ENCODE measurements around the gene KSR2.
A peak's percentile ranks its signal among the peaks of the same experiment; 100 is the strongest.
"Not testable (repeated sequence)": the region's sequence is repeated elsewhere in the genome, so short reads cannot be mapped to it uniquely, and the experiment has no call there.

Gene KSR2

DNA sequence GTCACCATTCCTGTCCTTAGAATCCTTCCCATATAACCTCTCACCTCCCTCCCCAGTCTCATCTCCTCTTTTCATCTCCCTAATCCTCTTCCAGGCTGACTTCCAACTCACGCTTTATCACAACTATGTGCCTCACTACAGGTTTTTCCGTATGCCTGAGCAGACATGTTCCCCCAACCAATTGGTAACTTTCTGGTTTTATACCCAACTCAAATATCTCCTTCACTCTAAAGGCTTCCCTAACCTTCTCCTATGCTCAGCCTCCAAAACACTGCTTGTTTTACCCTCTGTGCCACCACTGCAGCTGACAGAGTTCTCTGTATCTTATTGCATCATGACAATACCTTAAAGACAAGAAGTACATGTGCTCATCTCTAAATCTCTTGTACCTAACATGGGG is 139.7 kb downstream of the KSR2 start:
- DNase-seq (ENCODE audit: low spot score) (no peak), FAIRE-seq (no peak)

DNA sequence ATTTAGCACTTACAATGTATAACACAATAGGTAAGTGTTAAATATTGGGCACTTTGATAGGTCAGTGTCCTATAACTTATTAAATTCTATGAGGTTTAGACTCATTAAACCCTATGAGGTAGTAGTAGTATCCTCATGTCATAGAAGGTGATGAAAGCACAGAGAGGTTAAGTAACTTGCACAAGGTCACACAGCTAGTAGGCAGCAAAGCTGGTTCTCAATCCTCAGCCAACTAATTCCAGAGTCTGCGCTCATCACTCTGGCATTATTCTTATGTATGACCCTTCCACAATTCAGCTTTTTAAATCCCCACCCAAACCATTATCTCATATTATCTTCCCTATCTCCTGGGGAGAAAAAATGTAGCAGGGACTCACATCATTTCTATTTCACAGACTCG is 141.1 kb downstream of the KSR2 start:
- no peak for DNase-seq (ENCODE audit: low spot score)
- FAIRE-seq = peak; percentile 13

DNA sequence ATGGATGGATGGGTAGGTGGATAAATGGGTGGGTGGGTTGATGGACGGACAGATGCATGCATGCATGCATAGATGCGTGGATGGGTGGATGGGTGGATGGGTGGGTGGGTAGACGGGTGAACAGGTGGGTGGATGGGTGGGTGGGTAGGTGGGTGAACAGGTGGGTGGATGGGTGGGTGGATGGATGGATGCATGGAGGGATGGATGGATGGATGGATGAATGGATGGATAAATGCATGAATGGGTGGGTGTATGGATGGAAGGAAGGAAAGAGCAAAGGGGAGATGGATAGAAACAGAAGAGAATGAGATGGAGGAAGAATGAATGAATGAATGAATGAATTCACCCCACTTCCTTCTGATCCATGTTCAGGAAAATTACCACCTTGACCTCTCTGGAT is 143.0 kb downstream of the KSR2 start:
- FAIRE-seq = no peak

DNA sequence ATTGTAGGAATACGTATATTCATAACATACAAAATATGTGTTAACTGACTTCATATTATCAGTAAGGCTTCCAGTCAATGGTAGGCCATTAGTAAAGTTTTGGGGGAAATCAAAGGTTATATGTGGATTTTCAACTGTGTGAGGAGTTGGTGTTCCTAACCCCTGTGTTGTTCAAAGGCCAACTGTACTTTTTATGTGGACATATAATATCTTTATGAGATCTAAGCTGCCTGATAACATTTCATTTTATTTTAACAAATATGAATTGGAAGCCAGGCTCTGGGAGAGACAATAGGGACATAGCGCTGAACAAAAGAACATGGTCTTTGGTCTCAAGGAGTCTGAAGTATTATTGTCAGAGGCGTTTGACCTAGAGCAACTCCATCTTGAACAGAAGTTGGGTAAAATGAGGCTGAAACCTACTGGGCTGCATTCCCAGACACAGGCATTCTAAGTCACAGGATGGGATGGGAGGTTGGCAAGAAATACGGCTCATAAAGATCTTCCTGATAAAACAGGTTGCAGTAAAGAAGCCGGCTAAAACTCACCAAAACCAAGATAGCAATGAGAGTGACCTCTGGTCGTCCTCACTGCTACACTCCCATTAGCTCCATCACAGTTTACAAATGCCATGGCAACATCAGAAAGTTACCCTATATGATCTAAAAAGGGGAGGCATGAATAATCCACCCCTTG is 147.2 kb downstream of the KSR2 start:
- DNase-seq (ENCODE audit: low spot score) (no peak), FAIRE-seq (no peak)

More for the DNA sequence above, 143.0 kb downstream of the KSR2 start:
- no peak for DNase-seq (ENCODE audit: low spot score)

DNA sequence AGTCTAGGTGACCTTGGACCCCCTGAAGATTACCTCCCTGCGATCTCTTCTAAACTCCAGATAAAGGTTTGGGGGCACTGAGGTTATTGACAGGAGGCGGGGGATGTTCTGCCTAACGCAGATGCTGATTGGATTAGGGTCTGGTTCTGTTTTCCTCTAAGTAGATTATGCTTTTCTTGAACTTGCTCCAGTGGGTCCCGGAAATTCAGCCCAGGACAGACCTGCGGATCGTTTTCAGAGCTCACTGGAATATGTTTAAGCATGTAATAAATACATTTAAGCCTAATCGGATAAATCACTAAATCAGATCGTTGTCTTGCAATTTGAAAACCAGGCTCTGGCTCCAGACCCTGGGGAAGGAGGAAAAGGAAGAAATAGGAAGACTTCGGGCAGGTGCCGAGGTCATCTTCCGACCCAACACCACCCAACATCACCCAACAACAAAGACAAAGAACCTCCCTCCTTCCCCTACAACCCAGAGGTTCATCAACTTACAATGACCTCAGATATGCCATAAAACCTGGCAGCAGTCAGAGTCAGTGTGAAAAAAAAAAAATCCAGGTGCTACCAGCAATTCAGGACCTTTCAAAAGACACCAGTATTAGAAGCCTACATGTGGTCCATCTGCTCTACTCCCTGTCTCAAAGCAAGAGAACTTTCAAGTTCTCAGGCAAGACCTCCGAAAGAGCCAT is 148.4 kb downstream of the KSR2 start:
- no peak for DNase-seq (ENCODE audit: low spot score)
- FAIRE-seq = no peak

DNA sequence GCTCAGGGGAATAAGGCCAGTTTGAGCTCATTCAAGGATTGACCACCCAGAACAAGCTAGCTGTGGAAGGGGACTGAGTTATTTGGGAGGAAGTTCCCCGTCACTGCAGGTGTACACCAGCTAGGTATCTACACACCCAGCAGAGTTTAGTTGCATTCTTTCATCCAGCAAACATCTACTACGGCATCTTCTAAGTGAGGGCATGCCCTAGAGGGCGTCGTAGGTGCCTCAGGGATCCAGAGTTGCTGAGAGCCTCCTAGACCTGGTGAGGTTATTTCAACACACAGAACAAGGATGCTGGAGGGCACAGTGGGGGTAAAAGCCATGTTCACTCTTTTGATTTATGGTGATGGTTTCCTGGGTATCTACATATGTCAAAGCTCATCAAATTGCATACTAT is 149.6 kb downstream of the KSR2 start:
- FAIRE-seq = no peak
- DNase-seq (ENCODE audit: low spot score) = no peak

DNA sequence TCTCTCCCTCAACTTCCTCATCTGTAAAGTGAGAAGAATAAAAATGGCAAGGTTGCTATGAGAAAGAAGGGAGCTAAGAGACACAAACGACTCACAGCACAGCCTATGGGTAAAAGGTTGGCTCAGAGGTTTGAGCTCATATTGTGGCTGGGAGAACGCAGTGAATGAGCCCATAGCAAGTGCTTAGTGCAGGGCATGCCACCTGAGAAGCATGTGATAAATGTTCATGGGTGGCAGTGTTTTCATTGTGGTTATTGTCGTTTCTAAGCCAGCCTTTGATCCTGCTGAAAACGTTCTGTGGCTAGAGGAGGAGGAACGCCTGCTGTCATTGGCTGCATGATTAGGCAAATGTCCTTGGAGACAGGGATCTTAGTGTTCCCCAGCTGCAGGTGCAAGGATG is 150.4 kb downstream of the KSR2 start:
- FAIRE-seq = no peak
- no peak for DNase-seq (ENCODE audit: low spot score)

DNA sequence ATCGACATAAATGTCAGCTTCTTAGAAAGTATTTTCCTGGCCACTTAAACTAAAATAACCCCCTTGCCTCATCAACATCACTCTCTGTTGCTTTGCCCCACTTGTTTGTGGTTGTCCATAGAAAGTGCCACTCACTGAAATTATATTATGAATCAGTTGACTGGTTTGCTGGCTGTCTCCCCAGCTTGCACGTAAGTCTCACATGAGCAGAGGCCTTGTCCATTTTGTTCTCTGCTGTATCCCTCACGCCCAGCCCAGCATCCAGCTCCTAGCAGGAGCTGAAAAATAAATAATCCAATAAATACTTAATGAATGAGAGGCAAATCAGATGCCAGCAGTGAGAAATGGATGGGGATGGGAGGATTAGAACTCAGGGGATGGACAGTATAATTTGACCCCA is 159.3 kb downstream of the KSR2 start:
- DNase-seq (ENCODE audit: low spot score) (no peak), FAIRE-seq (no peak)

DNA sequence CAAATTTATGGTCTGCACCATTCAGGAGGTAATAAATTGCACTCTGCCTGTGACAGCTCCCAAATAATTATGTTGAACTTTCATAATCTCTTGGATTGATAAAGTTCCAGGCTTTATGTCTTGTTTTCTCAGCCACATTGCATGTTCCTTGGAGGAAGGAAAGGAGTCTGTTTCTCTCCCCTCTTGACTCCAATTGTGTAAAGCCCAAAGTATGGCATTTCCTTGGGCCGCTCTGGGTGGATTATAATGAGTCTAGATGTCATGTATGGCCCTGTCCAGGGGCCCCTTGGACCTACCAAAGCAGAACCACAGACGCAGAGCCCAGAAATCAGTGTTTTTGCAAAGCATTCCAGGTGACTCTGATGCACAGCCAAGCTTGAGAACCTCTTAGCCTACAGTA is 160.8 kb downstream of the KSR2 start:
- FAIRE-seq (no peak), DNase-seq (ENCODE audit: low spot score) (no peak)

DNA sequence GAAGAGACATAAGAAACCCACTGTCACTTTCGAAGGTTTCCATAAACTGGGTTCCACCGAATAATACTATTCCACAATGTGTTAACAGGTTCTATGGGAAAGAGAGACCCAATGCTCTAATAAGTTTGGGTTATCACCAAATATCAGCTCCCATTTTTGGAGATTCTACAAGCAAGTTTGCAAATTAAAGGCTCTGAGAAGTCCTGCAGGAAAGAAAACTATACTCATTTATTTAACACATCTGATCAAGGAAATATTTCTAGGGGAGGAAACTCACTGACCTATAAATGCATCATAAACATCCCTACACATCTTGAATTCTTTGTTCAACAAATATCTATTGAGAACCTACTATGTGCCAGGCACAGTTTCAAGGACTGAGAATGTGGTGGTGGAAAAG is 161.4 kb downstream of the KSR2 start:
- DNase-seq (ENCODE audit: low spot score) (no peak), FAIRE-seq (no peak)

DNA sequence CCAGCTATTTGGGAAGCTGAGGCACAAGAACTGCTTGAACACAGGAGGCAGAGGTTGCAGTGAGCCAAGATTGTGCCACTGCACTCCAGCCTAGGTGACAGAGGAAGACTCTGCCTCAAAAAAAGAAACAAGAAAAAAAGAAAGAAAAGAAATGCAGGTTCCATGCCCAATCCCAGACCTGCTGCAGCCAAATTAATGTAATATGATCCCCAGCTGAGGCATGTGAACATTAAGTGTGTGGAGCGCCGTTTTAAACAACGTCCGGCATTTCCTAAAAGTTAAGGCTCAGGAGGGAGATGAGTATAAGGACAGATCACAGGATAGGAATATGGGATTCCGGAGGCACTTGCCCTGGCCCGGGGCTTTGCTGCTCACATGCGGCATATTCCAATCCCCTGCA is 162.9 kb downstream of the KSR2 start:
- no peak for DNase-seq (ENCODE audit: low spot score)
- FAIRE-seq = no peak

DNA sequence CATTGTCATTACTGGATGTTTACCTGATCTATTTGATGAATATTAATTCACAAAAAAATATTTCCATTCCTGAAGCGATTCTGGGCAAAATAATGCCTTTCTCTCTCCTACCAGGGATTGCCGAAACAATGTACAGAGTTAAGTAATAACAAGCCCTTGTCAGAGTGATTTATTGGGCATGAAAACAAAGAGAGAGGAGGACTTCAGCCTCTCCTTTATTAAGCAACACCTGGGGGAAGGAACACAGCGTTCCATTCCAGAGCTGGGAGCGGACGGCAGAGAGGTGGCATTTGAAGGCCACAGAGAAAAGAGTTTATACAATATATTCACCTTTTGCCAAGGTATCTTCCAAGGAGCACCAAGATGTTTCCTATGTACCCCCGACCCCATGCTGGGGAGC is 165.8 kb downstream of the KSR2 start:
- DNase-seq (ENCODE audit: low spot score) (no peak), FAIRE-seq (no peak)

DNA sequence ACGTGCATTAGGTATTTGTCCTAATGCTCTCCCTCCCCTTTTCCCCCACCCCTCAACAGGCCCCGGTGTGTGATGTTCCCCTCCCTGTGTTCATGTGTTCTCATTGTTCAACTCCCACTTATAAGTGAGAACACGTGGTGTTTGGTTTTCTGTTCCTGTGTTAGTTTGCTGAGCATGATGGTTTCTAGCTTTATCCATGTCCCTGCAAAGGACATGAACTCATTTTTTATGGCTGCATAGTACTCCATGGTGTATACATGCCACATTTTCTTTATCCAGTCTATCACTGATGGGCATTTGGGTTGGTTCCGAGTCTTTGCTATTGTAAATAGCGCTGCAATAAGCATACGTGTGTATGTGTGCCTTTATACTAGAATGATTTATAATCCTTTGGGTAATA is 168.1 kb downstream of the KSR2 start:
- not testable (repeated sequence) for FAIRE-seq; DNase-seq (ENCODE audit: low spot score)

DNA sequence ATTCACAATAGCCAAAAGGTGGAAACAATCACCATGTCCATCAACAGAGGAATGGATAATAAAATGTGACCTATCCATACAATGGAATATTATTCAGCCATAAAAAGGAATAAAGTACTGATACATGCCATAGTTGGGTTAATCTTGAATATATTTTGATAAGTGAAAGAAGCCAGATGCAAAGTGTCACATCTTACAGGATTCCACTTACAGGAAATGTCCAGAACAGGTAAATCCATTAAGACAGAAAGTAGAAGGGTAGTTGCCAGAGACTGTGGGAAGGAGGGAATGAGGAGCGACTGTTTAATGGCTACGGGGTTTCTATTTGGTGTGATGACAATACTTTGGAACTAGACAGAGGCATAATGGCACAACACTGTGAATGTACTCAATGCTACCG is 171.6 kb downstream of the KSR2 start:
- FAIRE-seq (no peak), DNase-seq (ENCODE audit: low spot score) (no peak)

DNA sequence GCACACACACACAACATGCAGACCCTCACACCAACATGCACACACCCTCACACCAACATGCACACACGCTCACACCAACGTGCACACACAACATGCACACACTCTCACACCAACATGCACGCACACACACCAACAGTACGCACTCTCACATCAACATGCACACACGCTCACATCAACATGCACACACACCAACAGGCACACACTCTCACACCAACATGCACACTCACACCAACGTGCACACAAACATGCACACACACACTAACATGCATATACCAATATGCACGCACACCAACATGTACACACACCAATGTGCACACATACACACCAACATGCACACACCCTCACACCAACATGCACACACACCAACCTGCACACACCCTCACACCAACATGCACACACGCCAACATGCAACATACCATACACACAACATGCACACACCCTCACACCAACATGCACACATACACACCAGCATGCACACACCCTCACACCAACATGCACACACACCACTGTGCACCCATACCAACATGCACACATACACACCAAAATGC is 175.8 kb downstream of the KSR2 start:
- FAIRE-seq (no peak), DNase-seq (ENCODE audit: low spot score) (no peak)

DNA sequence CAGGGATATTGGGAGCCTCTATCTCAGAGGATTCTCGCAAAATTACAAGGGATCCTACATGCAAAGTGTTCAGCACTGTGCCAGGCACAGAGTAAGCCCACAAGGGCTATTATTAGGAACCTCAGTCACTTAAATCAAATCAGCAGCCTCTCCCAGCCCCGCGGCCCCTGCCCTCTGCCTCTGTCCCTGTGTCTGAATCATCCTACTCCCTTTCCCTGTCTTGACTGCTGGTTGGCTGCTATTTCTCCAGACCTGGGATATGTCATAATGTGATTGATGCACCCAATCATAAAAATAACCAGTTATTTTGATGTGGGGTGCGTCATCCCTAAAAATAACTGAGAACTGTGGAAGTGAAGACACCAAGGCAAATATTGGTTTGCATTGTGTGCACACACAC is 176.3 kb downstream of the KSR2 start:
- no peak for FAIRE-seq
- DNase-seq (ENCODE audit: low spot score) = peak; percentile 52

DNA sequence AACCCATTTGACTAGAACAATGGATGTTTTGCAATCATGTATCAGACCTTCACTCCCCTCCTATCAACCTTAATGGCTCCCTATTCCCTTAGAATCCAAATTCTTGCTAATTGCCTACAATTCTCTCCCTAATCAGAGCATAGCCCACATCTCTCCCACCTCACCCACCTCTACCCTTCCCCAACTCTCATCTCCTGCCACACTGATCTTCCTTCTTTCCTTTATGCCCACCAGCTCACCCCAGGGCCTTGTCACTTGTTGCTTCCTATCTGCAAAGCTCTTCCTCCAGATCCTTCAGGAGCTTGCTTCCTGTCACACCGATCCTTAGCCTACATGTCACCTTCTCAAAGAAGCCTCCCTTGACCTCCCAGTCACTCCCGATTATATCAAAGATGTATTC is 177.8 kb downstream of the KSR2 start:
- FAIRE-seq (no peak), DNase-seq (ENCODE audit: low spot score) (no peak)

DNA sequence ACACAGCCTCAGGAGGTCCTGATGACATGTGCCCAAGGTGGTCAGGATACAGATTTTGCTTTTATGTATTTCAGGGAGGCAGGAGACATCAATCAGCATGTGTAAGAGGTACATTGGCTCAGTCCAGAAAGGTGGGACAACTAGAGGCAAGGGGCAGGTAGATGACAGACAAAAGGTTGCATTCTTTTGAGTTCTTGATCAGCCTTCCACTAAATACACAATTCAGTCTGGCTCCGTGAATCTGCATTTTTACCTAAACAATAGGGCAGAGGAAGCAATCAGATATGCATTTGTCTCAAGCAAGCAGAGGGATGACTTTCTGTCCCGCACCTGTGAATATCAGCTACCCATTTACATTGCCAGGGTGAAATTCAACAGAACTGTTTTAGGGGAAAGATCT is 178.6 kb downstream of the KSR2 start:
- FAIRE-seq (no peak), DNase-seq (ENCODE audit: low spot score) (no peak)

DNA sequence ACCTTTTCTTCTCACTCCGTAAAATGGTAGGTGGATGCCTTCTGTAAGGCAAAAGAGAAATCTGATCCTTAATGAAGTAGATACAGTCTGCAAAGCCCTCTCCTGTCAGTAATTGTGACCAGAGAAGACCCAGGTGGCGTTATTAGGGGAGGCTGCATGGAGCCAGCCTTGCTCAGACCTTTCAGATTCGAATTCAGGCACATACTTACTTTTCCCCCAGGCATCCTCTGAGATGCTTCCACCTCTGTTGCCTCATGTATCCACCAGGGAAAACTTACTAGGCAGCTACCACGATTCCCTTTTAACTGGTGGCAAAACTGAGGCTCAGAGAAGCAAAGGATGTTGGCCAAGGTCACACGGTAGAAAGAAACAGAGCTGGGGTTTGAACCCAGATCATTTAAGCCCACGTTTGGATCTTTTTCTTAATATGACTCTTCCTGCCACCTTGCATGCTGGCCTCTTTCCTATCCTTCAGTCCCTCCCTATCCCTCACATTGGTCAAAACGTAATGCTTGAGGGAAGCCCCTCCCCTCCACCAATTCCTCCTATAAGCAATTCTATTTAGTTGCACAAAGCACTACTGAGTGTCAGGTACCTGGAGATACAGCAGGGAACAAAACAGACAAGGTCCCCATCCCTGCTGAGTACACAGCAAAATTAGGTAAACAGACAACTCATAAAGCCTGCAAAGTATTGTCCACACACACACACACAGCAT is 179.4 kb downstream of the KSR2 start:
- FAIRE-seq (no peak), DNase-seq (ENCODE audit: low spot score) (no peak)

DNA sequence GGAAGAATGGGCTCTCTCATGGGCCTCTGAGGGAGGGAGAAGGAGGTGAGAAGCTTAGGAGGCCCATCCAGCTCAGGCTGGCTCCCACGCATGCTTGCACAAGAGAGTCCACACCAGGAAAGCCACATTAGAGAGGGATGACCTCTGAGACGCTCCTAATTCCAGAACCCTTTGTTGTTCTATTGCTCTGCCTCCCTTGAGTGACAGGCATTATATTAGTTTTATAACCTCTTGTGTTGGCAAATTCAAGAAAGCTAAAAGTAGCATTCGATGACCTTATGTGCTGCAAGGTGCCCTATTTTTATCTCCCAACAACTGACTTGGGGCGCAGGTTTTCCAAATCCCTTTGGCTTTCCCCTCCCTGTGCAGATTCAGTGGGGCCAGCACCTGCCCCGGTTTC is 190.1 kb downstream of the KSR2 start:
- no peak for FAIRE-seq
- no peak for DNase-seq (ENCODE audit: low spot score)

DNA sequence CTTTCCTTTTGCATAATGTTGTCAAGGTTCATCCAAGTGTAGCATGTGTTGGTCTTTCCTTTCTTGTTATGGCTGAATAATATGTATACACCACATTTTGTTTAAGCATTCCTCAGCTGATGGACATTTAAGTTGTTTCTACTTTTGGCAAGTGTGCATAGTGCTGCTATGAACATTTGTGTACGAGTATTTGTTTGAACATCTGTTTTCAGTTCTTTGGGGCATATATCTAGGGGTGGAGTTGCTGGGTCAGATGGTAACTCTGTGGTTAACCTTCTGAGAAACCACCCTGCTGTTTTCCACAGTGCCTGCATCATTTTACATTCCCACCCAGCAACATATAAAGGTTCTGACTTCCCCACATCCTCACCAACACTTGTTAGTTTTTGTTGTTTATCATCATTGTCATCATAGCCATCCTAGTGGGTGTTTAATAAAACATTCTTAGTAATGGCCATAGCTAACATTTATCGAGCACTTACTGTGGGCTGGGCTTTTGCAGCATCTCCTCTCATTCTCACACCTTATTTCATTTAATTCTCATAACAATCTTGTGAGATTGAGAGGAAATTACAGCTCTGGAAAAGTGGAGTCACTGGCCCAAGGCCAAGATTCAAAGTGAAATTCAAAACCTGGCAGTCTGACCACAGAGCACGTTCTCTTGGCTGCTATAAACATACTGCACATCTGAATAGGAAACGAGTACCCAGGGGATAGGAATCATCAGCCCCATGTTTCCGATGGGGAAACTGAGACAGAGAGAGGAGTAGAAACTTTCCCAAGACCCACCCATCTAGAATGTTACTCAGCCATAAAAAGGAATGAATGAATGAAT is 193.6 kb downstream of the KSR2 start:
- no peak for FAIRE-seq
- DNase-seq (ENCODE audit: low spot score) = peak; percentile 17

DNA sequence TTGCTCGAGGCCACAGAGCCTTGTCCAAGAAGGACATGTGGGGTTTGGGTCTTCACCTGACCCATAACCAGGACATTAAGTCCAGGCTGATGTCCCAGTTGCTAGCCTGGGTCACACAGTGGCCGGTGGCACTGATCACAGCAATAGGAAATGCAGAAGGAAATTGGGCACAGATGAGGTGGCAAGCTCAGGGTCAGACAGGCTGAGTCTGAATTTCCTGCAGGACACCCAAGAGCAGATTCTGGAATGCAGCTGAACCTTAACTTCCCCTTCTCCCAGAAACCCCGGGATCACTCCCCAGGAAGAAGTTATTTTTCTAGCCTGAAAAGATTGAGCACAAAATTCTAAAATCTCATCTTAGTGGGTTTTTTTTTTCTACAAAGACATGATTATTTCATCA is 199.9 kb downstream of the KSR2 start:
- FAIRE-seq (no peak), DNase-seq (ENCODE audit: low spot score) (no peak)

All from urothelium cell line (cell line).